Renal pelvis (tissue), 4 donors: ENCODE results near the gene DSTYK. TPM values are rescaled to one million over a fixed set of nuclear protein-coding genes. Genes with fewer than 3 reads are reported as not detected.

Experiments
- DNase-seq: peaks from one replicate; pipeline ENCODE4 v3.0.0-alpha.2; 2013
- polyA plus RNA-seq, 3 donors: library from polyadenylated mRNA; unstranded; fragments of 120-200 nt; gene quantifications; one replicate each; pipeline ENCODE4 v1.2.1, GENCODE V29; 2013; ENCODE audit not compliant: insufficient read length in 3 of 3

Gene DSTYK
- polyA plus RNA-seq, 3 donors = 15.2 to 20.8 (median 18.0) TPM

- no peak for DNase-seq
Measured at GRCh38 chr1:205226868-205227583, 15.5 kb upstream of the DSTYK start.

- no peak for DNase-seq
Measured at GRCh38 chr1:205225901-205226765, 14.6 kb upstream of the DSTYK start.

GRCh38 chr1:205224736-205225135 is 13.2 kb upstream of the DSTYK start:
- no peak for DNase-seq

- DNase-seq = no peak
Measured at GRCh38 chr1:205220421-205220820, 8.9 kb upstream of the DSTYK start.

GRCh38 chr1:205217418-205217817 is 5.9 kb upstream of the DSTYK start:
- no peak for DNase-seq

- DNase-seq = no peak
Measured at GRCh38 chr1:205216588-205216987, 5.1 kb upstream of the DSTYK start.

GRCh38 chr1:205214756-205215155 is 3.3 kb upstream of the DSTYK start:
- no peak for DNase-seq

GRCh38 chr1:205211839-205212536 is 486 bp upstream of the DSTYK start:
- no peak for DNase-seq

GRCh38 chr1:205210756-205211168 is 740 bp downstream of the DSTYK start:
- no peak for DNase-seq

GRCh38 chr1:205208811-205209210 is 2.7 kb downstream of the DSTYK start:
- DNase-seq = no peak

GRCh38 chr1:205205055-205205454 is 6.4 kb downstream of the DSTYK start:
- DNase-seq = no peak

GRCh38 chr1:205204552-205204951 is 7.0 kb downstream of the DSTYK start:
- no peak for DNase-seq

GRCh38 chr1:205199931-205200299 is 11.6 kb downstream of the DSTYK start:
- DNase-seq = no peak

GRCh38 chr1:205199090-205199930 is 12.2 kb downstream of the DSTYK start:
- no peak for DNase-seq

GRCh38 chr1:205192287-205192686 is 19.2 kb downstream of the DSTYK start:
- DNase-seq = no peak

- DNase-seq = no peak
Measured at GRCh38 chr1:205191622-205192021, 19.9 kb downstream of the DSTYK start.

GRCh38 chr1:205190845-205191577 is 20.5 kb downstream of the DSTYK start:
- DNase-seq = no peak

GRCh38 chr1:205189131-205189530 is 22.4 kb downstream of the DSTYK start:
- no peak for DNase-seq

- DNase-seq = no peak
Measured at GRCh38 chr1:205188596-205188995, 22.9 kb downstream of the DSTYK start.

GRCh38 chr1:205188098-205188497 is 23.4 kb downstream of the DSTYK start:
- no peak for DNase-seq

- no peak for DNase-seq
Measured at GRCh38 chr1:205187420-205187819, 24.1 kb downstream of the DSTYK start.
